Breast epithelium (tissue), 4 donors: ENCODE data around the gene NR6A1. TPM values are rescaled to one million over a fixed set of nuclear protein-coding genes. Genes with fewer than 3 reads are reported as not detected.

Source experiments
- DNase-seq, 2 donors: peaks; one replicate each; pipeline ENCODE4 v3.0.0-alpha.2; 2019; ENCODE audit warnings: low spot score in 2 of 2
- H3K27ac ChIP-seq, 2 donors: fragments of 200-600 bp; sonication (generic) in 1 of 2; one replicate each; pipeline ENCODE4 v1.5.1; 2016 to 2019; ENCODE audit warnings: mild to moderate bottlenecking in 1 of 2
- H3K27me3 ChIP-seq, 2 donors: fragments of 200-600 bp; sonication (generic) in 1 of 2; one replicate each; pipeline versions ENCODE4 v1.5.1 to v1.6.0; 2017 to 2019; ENCODE audit warnings: control low read depth in 1 of 2, mild to moderate bottlenecking in 1 of 2
- H3K36me3 ChIP-seq: fragments of 200-600 bp; one replicate; pipeline ENCODE4 v1.5.1; 2019
- H3K4me1 ChIP-seq, 2 donors: fragments of 200-600 bp; sonication (generic); one replicate each; pipeline ENCODE4 v1.5.1; 2016 to 2019; ENCODE audit warnings: control low read depth in 1 of 2
- H3K4me3 ChIP-seq, 3 donors: fragments of 200-600 bp; sonication (generic); 1 replicate in 2 of 3; 2 replicates in 1 of 3; pipeline ENCODE4 v1.5.1; 2016 to 2019; ENCODE audit warnings: mild to moderate bottlenecking in 3 of 3, moderate library complexity in 2 of 3
- H3K9me3 ChIP-seq, 2 donors: fragments of 200-600 bp; sonication (generic) in 1 of 2; one replicate each; pipeline ENCODE4 v1.5.1; 2016 to 2019; ENCODE audit warnings: control low read depth in 1 of 2
- CTCF ChIP-seq, 3 donors: fragments of 450-650 bp; IDR thresholded peaks; one replicate each; pipeline ENCODE4 v1.5.1; 2016 to 2017; ENCODE audit warnings: antibody characterized with exemption in 3 of 3, mild to moderate bottlenecking in 3 of 3, moderate library complexity in 3 of 3
- POLR2A ChIP-seq: fragments of 450-650 bp; IDR thresholded peaks from one replicate; pipeline ENCODE4 v1.6.1; 2016; ENCODE audit warnings: antibody characterized with exemption, mild to moderate bottlenecking, moderate library complexity
- POLR2AphosphoS5 ChIP-seq, 3 donors: sonication (generic); formaldehyde crosslinking; IDR thresholded peaks; one replicate each; pipeline ENCODE4 v1.6.1; 2017; ENCODE audit warnings: antibody characterized with exemption in 3 of 3
- intact Hi-C: fragments of 100-400 bp; cut with DNase I; formaldehyde crosslinking; loops from one replicate; pipeline ENCODE4 v1.15.1; 2023; ENCODE audit warnings: low total_unique reads
- total RNA-seq, 3 donors: library from RNA; depleted of rRNA; stranded (reverse); fragments of >200 nt; gene quantifications; one replicate each; pipeline ENCODE4 v1.1.0, GENCODE V29; 2016

NR6A1 gene
- total RNA-seq, 3 donors from 2014 or later: 1.3 to 5.3 (median 3.9) TPM

DNA sequence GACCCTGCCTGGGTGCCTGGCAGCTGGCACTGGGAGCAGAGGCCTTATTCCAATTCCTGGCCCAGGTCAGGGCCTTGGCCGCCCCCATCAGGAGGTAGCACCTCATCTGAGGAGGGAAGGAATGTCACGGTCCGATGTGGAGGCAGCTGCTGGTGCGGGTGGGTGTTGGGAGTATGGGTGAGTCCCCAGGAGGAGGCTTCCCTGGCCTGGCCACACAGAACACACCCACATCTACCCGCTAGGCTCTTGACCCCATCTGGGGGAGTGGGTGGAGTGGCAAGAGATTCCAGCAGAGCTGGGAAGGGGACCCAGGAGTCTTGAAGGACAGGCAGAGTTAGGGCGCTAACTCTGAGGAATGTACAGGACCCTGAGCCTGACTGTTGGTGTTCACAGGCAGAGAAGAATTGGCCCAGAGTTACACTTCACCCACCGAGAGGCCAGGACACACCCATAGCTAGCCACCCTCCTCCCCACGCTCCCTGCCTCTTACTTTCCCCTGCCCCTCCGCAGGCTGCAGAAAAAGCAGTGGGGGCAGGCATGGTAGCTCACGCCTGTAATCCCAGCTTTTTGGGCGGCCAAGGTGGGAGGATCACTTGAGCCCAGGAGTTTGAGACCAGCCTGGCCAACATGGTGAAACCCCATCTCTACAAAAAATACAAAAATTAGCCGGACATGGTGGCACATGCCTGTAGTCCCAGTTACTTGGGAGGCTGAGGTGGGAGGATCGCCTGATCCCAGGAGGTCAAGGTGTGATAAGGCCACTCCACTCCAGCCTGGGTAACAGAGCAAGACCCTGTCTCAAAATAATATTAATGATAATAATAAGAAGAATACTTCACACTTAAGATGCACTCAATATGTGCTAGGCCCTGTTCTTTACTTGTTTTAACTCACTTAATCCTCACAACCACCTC, 11.8 kb upstream of the NR6A1 start:
- peak overlapping the region; percentile 61 to 87 for H3K27ac ChIP-seq
- peak; percentile 16 to 34 for DNase-seq

GRCh38 chr9:124781967-124782660, 11.0 kb upstream of the NR6A1 start:
- intact Hi-C loops: no loop called here
- TF ChIP-seq POLR2AphosphoS5 (IDR thresholded peaks at IDR 0.05) (no peak), POLR2A (no peak), CTCF (IDR thresholded peaks at IDR 0.05) (no peak)
- Histone ChIP-seq H3K27ac (peak overlapping the region; percentile 61 to 87), H3K4me1 (peaks cover 6 to 15% of the 10 kb centered on the region in 2 donors), H3K36me3 (no peaks in the 10 kb centered on the region), H3K27me3 (no peaks in the 10 kb centered on the region), H3K9me3 (no peaks in the 10 kb centered on the region), H3K4me3 (no peak overlapping the region)
- DNase-seq: peak; percentile 12 to 36

More for the DNA sequence above, 11.8 kb upstream of the NR6A1 start:
- TF ChIP-seq POLR2AphosphoS5 (IDR thresholded peaks at IDR 0.05) (no peak), POLR2A (no peak), CTCF (IDR thresholded peaks at IDR 0.05) (no peak)
- H3K36me3 ChIP-seq: no peaks in the 10 kb centered on the region
- H3K4me3 ChIP-seq: no peak overlapping the region
- H3K9me3 ChIP-seq: no peaks in the 10 kb centered on the region
- no peaks in the 10 kb centered on the region for H3K27me3 ChIP-seq
- intact Hi-C loops: no loop called here
- peaks cover 3 to 15% of the 10 kb centered on the region in 2 donors for H3K4me1 ChIP-seq

- intact Hi-C loops: no loop called here
Measured at GRCh38 chr9:124780757-124781151, 9.6 kb upstream of the NR6A1 start.

DNA sequence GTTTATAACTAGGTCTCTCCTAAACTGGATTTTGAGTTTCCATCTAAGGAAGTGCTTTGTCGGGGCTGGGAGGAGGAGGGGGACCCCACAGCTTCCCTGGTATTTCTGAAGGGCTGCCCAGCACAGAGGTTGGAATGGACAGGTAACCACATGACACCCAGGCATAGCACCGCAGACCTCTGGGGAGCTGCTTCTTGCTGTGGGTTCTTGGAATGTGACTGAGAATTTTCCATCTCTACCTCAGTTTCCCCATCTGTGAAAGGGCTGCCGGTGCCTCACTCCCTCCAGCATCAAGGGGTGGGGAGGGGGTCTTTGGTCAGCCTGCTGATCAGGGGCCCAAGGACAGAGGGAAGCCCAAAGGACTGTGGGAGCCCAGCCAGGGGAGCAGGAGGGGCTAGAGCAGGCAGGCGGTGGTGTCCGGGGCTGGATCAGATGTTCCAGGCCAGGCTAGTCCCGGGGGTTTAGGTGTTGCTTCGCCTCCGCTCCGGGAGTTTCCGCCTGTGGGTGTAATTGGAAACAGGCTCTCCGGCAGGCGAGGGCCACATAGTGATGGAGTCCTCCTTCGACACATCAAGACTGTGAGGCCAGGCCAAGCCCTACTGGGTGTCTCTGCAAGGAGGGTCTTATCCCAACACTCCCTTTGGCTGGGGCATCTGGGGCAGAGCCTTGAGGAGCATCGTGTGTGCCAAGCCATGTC, 9.1 kb upstream of the NR6A1 start:
- intact Hi-C loops: no loop called here
- Histone ChIP-seq H3K9me3 (no peaks in the 10 kb centered on the region), H3K4me1 (peaks cover 6 to 15% of the 10 kb centered on the region in 2 donors), H3K36me3 (no peaks in the 10 kb centered on the region), H3K27me3 (no peaks in the 10 kb centered on the region), H3K27ac (peak overlapping the region; percentile 77 to 92), H3K4me3 (peak overlapping the region in 2 of 3 donors; percentile 26 to 53)
- peak in 1 of 2 donors; percentile 65 for DNase-seq
- TF ChIP-seq POLR2A (no peak), CTCF (IDR thresholded peaks at IDR 0.05) (no peak), POLR2AphosphoS5 (IDR thresholded peaks at IDR 0.05) (no peak)

More at GRCh38 chr9:124780757-124781151, 9.6 kb upstream of the NR6A1 start:
- no peak for TF ChIP-seq CTCF (IDR thresholded peaks at IDR 0.05)
- no peak for TF ChIP-seq POLR2AphosphoS5 (IDR thresholded peaks at IDR 0.05)
- TF ChIP-seq POLR2A: no peak
- Histone ChIP-seq H3K4me1 (peaks cover 6 to 15% of the 10 kb centered on the region in 2 donors), H3K27me3 (no peaks in the 10 kb centered on the region), H3K27ac (peak overlapping the region; percentile 77 to 92), H3K36me3 (no peaks in the 10 kb centered on the region), H3K4me3 (peak overlapping the region in 1 of 3 donors; percentile 53), H3K9me3 (no peaks in the 10 kb centered on the region)
- DNase-seq: peak in 1 of 2 donors; percentile 17
